ENCODE measurements around the gene POLG.

The POLG gene

DNA sequence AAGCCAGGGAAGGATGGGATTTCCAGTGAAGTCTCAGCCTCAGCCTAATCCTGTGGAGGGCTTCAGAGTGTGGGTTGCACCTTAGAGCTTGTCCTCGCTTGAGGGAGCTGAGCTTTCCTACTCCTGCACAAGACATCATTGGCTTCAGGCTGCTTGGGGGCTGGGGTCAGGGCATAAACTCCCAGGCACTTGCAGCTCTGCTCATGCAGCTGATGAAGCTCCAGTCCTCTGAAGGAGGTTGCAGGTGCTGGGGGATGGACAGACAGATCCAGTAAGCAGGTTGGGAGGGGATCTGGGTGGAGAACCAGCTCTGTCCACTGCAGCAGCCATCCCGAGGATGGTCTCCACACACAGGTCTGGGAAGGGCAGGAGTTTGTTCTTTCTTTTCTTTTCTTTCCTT is 19.4 kb upstream of the POLG start:
- no peak for DNase-seq

DNA sequence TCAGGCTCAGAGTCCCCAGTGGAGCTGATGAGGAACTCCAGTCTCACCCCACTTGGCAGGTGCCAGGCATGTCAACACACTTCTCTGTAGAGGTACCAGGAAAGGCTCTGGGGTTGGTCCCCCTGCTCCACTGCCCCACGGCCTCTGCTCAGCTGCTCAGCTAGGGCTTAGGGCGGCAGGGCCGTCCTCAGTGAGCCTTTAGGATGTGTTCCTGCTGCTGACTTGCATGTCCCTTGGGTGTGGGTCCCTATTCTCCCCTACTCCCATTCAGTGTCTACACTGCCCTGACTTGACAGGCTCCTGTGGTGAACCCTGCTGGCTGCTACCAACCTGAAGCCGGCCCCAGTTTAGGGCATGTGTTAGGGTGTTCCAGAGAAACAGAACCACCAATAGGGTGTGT is 17.9 kb upstream of the POLG start:
- no peak for DNase-seq

DNA sequence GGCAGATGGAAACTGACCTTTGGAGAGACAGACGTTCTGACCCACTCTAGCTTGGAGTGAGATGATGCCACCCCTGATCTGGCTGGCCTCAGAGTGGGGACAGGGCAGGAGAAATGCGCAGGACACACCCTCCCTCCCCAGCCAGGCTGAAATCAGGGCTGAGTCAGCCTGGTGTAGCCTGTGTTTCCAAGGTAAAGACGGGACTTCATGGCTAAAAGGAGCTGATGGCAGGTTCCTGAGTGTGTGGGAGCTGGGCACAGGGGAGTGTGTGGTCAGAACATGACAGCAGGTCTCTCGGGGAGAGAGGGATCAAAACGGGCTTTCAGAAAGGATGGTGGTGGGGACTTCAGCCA is 14.6 kb upstream of the POLG start:
- DNase-seq, result no peak

DNA sequence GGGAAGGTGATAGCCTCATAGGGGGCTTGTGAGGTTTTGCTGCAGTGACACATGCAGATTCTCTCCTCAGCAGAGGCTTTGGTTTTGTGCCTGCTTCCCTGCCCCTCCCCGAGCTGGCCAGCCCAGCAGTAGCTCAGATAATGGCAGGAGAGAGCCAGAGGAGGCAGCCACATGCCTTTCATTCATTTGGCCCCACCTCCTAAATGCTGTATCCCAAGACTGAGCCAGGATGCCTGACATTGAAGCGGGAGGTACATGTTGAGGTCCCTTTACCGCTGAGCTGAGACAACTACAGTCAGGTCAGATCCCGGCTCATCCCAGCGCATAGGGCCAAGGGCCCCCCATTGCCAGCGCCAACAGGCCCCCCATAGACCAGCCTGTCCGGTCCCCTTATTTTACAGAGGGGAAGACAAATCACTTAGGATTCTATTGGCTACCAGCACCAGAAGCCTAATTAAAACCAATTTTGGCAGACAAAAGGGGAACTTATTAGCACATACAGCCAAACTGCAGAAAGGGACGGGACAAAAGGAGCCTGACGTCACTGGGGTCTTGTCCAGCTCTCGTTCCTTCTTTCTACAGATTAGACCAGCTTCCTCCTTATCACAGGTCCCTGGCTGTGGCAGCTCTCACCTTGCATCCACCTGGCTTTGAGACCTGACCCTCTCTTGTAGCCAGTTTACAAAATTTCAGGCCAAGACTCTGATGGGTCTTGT is 12.1 kb upstream of the POLG start:
- no peak for DNase-seq

DNA sequence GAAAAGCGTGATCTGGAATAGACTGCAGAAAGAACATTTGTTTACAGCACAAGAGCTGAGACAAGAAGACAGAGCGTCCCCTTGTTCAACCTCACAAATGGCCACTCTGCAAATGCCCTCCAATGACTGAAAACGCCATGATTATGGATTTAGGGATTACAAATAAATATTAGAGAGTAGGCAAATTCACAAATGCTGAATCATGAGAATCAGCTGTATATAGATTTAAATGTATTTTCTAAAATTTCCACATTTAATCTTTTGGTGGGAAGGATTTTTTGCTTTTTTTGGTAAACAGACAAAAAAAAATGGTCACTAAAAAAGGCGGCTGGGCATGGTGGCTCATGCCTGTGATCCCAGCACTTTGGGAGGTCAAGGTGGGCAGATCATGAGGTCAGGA is 10.6 kb upstream of the POLG start:
- no peak for DNase-seq

DNA sequence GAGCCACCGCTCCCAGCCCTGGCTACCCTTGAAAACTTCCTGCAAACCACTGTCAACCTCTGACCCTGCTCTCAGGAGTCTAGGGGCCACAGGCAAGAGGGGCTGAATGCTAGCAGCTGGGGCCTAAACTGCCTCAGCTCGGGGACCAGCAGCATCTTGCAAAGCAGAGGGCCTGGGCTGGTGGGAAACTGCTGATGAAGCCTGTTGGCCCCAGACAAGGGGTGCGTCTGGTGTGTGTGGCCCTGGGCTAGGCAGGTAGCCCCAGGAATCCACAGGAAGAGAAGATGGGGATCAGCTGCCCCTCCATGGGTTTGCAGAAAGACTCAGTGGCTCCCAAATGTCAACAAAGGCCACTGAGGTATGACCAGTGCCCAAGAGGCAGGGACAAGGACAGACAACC is 8.2 kb upstream of the POLG start:
- no peak for DNase-seq

DNA sequence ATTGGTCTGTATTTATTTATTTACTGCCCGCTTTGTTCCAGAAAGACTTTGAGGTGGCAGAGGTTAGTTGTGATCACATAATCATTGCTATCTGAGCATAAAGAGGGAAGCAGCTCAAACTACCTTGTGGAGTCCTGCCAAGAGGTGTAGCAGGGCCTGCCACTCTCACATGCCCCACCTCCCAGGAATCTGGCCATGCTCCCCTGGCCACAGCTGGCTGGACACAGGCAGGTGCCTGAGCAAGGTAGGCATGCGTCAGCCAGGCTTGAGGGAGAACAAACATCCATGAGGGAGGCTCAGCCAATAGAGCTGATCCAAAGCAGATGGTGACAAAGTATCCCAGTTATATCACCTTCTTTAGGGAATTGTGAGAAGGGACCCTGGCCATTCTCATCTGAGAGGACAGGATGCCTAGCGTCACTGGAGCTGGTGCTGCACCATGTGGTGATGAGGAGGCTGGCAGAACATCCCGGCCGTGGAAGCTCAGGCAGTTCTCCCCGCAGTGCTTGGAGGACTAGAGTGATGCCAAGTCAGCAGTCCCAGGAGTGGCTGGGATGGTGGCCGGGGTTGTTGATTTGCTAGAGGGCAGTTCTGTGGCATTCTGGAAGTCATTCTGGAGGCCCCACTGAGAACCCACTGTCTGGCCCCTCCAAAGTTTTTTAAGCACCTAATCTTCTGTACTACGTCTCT is 6.8 kb upstream of the POLG start:
- no peak for DNase-seq

DNA sequence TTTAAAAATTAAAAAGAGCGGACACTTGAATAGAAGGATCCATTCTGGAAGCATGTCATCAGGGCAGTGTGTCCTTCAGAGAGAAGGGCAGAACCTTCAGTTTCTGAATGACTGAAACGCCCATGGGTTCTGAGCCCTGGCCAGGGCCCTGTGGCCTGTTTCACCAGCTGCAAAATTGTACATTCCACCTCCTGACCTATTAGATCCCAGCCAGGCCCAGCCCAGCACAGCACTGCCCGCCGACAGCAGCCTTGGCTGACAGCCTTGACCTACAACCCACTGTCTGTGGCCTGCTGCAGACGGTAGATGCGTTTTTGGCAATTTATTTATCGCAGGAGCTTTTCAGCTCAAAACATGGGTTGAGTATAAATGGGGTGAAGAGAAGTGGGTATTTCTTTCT is 5.9 kb upstream of the POLG start:
- no peak for DNase-seq

DNA sequence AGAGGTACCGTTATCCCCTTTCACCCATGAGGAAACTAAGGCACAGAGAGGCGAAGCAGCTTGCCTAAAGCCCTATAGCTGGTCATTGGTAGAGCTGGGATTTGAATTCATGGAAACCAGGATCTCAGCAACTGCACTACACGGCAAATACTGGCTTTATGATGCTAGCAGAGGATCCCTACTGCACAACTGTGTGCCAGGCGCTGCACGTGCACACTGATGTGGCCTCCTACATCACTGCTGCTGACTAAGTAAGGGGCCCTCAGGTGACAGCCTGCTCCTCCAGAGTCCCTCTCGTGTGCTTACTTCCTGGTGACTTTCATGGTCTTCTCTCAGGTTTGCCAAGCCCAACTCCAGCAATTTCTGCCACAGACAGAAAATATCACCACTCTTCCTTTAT is 3.4 kb upstream of the POLG start:
- DNase-seq, result no peak

DNA sequence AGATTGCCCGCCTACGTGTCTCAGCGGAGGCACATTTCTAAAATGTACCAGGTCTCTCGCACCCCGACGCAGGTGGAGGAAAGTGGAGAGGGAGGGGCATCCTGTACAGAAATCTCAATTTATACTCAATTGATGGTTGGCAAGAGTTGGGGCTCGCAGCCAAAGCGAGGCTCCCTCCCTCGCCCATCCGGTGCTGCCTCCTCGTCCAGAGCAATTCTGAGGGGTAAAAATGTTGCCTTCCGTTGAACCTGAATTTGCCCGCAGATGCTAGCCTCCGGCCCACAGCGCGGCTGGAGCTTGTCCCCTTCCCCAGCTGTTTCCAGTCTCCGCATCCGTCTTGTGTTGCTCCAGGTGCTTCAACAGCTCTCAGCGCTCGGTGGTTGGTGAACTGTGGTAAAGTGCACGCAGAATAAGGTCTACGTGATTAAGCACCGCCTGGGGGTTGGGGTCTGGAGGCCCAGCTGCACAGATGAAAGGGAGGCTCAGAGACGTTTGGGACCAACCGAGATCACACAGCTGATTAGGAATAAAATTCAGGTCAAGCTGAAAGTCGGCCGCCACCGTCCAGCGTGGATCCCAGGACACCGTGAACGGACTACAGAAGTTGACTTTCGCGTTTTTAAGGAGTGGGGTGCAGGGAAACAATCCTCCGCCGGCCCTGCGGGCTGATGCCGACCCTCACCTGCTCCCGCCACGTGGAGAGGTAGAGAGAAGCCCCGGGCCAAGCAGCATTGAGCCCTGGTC is 846 bp upstream of the POLG start:
- peak in 1 of 4 experiments; percentile 41 for DNase-seq

DNA sequence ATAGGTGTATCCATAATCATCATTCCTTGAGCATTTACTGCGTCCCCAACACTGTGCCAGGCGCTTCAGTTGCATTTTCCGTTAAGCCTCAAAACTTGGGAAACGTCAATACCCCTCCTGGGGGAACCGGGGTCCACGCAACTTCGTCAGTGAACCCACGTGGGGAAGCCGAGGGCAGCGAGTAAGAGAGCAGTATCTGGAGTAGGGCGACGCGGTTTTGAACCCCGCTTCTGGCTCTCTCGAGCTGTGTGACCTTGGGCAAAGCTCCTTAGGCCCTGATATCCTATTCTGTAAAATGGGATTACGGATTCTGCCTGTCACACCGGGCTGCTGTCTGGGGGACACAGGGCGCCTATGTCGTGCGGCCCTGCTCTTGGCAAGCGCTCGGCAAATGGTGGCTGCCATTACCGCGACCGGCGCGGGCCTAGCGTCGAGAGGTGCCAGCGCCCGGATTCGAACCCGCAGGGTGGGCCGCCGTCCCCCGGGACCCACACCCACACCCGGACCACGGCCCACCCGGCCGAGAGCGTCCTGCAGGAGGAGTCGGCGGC is 590 bp downstream of the POLG start:
- no peak for DNase-seq

DNA sequence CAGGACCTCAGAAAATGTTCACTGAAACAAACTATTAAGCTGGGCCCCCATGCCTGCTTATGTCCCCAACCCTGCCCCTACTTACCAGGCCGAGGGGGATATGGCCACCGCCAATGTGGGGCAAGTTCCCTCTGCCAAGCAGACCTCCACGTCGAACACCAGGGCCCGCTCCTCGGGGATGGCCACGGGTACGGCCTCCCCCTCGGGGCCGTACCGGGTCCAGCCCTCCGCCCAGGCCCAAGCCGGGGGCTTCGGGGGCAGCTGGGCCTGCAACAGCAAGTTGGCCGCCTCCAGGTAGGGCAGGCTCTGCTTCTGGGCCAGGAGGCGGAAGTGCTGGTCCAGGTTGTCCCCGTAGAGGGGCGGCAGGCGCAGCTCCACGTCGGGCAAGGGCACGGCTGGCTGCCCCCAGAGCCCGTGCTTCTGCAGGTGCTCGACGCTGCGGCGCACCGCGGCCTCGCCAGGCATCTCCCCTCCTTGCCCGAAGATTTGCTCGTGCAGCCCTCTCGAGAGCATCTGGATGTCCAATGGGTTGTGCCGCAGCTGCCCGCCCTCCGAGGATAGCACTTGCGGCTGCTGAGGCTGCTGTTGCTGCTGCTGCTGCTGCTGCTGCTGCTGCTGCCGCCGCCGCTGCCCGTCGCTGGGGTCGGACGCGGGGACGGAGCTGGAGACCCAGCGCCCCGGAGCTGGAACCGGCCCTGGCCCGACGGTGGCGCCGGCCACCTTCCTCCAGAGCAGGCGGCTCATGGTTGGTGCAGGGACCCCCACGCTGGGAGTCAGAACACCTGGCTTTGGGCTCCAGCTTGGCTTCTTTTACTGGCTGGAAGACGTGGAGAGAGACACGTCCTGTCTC is 1.4 kb downstream of the POLG start:
- DNase-seq, result no peak

DNA sequence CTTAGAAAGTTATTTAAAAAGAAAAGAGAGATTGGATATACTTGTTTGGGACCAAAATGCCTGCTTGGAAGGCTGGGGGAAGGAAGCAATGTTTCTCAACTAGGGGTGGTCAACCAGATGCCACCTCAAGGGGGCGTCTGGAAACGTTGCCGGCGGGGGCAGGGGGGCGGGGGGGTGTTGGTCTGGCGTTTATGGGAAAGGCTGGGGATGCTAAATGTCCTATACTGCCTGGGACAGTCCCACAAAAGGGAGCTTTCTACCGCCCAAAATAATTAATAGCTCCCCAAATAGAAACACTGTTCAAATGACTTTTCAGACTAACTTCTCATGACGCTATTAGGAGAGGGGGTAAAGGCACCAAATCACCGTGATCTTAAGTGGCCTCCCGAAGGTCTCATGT is 2.2 kb downstream of the POLG start:
- no peak for DNase-seq

DNA sequence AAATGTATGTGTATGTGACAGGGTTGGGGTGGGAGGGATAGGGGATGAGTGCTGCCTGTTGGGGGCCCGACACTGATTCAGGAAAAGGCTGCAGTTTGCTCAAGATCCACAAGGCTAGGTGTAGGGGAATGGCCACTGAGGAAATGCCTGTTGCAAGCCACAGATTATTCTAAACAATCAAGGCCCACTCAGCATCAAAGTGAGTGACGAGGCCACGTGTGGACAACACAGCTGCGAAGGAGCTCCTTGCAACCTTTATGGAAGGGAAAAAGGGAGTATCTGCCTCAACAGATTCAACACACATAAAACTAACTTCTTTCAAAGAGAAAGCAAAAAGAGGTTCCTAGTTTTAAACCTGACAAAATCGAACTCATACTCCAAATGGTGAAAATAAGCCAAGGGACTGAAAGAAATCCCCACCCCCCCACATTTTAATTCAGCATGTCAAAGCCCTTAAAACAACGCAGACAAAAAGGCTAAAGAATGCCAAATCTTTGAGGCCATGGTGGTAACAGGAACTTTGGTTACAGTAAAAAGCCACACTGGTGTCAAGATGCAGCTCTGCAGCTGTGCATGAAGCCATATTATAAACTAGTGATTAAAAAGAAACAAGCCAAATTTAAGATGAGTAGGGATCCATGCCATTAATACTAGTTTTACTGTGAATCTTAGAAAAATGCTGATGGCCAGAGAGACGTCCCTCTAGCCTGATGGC is 3.6 kb downstream of the POLG start:
- no peak for DNase-seq

DNA sequence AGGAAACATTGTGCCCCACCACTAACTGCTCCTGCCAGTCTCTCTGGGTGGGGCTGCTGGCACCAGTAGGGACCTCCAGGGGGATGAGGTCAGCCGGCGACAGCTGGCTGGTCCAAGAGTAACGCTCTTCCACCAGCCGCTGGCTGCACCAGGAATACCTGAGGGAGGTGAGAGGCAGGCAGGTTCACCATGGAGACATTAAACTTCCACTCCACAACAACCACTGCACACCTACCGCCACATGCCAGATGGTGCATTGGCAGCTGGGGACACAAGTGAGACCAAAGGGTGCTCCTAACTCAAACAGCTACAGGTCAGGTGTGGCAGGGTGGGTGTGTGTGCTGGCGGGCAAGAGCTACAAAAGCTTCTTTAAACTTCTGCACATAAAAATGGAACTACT is 4.5 kb downstream of the POLG start:
- DNase-seq, result no peak

DNA sequence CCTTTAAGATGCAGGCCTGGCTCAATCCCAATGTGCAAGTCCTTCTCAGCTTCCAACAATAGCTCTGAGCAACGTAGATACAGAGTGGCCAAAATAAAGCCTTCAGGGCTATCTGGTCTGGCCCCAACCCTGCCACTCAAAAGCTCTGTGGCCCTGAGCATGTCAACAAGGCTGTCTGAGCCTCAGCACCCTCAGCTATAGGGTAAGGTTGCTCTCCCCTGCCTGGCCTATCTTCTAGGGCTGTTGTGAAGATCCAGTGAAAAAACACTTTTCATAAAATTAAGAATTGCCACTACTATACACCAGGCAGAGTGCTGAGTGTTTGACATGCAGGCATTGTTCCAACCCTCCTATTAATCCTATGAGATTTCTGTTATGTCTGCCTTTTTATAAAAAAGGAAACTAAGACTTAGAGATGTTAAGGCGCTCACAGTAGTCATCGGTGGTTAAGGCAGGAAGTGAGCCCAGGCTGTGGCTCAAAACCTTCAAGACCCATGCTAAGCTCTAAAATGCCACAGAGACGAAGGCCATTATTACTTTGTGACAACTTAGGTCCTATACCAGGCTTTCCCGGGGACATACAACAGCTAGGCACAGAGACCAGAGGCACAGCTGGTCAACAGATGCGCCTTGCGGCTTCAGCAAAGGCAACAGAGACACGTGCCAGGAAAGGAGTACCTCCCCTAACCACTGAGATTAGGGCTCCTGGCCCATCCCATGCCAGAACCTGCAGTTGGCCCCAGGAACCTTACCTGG is 5.1 kb downstream of the POLG start:
- no peak for DNase-seq

DNA sequence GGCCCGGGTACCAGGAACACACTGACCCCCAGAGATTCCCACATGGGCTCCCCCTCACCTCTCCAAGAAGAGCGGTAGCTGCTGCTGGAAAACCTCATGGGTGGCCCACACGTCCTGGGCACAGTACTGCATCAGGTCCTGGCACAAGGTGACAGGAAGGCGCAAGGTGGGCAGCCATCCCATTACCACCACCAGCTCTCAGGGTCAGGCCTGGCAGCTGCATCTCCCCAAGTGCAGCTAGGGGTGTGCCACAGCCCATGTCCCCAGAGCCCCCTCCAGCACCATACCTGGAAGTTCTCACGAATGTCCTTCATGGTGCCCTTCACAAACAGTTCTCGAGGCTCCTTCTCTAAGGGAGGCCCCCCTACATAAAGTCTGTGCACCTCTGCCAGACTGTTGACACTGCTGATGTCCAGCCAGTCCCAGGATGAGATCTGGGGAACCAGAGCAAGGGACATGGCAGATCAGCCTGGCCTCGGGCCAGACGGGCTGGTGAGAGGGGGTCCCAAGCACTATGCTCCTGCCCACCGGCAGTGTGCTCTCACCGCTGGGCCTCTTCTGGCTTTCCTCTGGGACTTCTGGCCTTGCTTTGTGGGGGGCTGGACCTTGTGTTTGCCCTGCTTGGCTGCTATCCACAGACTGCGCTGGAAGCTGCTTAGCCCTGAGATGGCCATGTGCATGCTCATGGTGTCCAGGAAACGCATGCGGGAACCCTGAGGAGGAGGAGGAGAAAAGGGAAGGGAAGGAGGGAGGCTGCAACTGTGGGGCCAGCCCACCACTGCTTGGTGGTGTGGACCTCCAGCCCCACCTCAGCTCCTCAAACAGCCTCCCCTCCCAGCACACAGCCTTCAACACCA is 6.0 kb downstream of the POLG start:
- no peak for DNase-seq

DNA sequence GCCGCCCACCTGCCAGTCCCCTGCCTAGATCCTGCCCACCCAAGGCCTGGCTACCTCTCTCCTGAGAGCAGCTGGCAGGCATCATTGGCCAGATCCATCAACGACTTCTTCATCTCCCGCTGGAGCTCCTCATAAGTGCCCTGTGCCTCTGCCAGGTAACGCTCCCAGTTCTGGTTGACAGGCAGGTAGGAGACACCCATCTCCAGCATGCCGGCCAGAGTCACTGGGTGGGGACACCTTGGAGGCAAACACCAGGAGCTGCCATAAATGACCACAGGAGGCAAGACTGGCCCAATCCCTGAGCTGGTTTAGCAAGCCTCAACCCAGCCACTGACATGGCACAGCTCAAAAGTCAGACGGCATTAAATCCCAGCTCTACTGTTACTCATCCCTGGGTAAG is 7.5 kb downstream of the POLG start:
- DNase-seq, result no peak

DNA sequence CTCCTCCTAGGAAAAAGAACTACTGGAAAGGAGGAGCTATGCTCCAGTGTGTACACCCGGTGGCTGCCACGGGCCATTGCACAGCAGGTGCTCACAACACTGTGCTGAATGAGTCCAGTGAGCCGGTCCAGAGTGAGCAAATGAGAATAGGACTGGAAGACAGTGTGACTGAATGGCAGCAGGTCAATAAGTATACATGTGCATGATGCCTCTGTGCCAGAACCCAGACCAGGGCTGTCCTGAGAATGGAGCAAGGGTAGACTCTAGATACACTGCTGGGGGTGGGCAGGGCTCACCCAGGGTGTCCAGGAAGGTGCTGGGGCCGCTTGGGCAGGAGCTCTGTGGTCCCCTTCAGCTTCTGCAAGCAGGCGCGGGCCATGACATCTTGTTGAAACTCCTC is 8.3 kb downstream of the POLG start:
- DNase-seq, result no peak

DNA sequence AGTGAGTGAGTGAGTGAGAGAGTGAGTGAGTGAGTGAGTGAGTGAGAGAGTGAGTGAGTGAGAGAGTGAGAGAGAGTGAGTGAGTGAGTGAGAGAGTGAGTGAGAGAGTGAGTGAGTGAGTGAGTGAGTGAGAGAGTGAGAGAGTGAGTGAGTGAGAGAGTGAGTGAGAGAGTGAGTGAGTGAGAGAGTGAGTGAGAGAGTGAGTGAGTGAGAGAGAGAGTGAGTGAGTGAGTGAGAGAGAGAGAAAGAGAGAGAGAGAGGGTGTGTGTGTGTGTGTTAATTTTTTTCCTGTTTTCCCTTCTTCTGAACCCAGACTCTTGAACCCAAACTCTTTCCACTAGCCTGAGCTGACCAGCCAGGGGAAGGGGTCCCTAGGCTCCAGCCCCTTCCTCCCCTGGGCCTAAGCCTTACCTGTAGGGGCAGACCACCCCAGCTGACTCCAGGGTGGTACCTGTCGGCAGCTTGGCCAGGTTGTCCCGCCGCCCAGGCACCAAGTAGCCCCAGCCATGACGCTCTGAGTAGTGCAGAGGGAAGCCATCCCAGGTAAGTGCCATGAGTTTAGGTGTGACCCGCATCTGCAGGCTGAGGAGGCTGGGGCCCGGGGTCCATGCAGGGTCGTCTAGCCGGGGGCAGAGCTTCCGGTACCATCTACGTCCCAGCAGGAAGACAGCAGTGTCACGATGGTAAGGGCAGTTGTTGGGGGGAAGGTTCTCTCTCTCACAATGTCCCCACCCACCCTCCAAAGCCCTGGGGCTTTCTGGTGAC is 9.4 kb downstream of the POLG start:
- no peak for DNase-seq

Data from activated naive CD4-positive, alpha-beta T cell (primary cell).